K562 treated with DMSO at 1 percent for 48 hours (cell line): Measurements from ENCODE around the gene WSCD2. TPM values are rescaled to one million over a fixed set of nuclear protein-coding genes. Genes with fewer than 3 reads are reported as not detected.

ENCODE experiments used
- total RNA-seq: library from RNA; unstranded; fragments of 300-600 nt; gene quantifications from 2 replicates; pipeline ENCODE4 v1.2.3, GENCODE V29; 2022; ENCODE audit warnings: low replicate concordance; ENCODE audit errors: extremely low read depth

Gene WSCD2
- not detected in 2 replicates for total RNA-seq

GRCh38 chr12:108129017-108129812 is at the start of gene WSCD2:
WSCD2 (plus strand) TSS chr12:108129288; CDS start chr12:108195833, 66,545 bp downstream.

Other genes with a start within 250 kb of the WSCD2 start
- not detected in 2 replicates for gene CMKLR1, start 210.0 kb downstream of the WSCD2 start, total RNA-seq